SK-N-SH treated with all-trans-retinoic acid at 6 μM for 48 hours (cell line): ENCODE measurements around the gene GPC5.
A peak's percentile ranks its signal among the peaks of the same experiment; 100 is the strongest.

ENCODE experiments used
- ATAC-seq: fragments of 200-7000 bp; cut with Tn5 transposase; 3 replicates; pipeline ENCODE4 v1.9.1; 2020; ENCODE audit warnings: mild to moderate bottlenecking, moderate library complexity
- ARNTL ChIP-seq: fragments of 450-650 bp; formaldehyde crosslinking; IDR thresholded peaks from 2 replicates; pipeline ENCODE4 v1.5.0; 2020; ENCODE audit warnings: low read depth, mild to moderate bottlenecking, moderate library complexity, borderline replicate concordance
- CSDC2 ChIP-seq: fragments of 250-450 bp; sonication (Bioruptor Pico); IDR thresholded peaks from 2 replicates; pipeline ENCODE4 v1.5.0; 2020; ENCODE audit warnings: mild to moderate bottlenecking, moderate library complexity
- ESRRG ChIP-seq: fragments of 250-450 bp; sonication (Bioruptor Pico); IDR thresholded peaks from 2 replicates; pipeline ENCODE4 v1.6.1; 2021; ENCODE audit warnings: mild to moderate bottlenecking
- GLIS3 ChIP-seq: fragments of 250-450 bp; sonication (Bioruptor Pico); IDR thresholded peaks from 2 replicates; pipeline ENCODE4 v1.5.0; 2020; ENCODE audit warnings: mild to moderate bottlenecking, moderate library complexity
- ISL1 ChIP-seq: fragments of 250-450 bp; sonication (Bioruptor Pico); IDR thresholded peaks from 2 replicates; pipeline ENCODE4 v2.1.2; 2022; ENCODE audit warnings: mild to moderate bottlenecking, moderate library complexity
- OSR1 ChIP-seq: fragments of 250-450 bp; sonication (Bioruptor Pico); IDR thresholded peaks from 2 replicates; pipeline ENCODE4 v1.8.0; 2022; ENCODE audit warnings: moderate library complexity, mild to moderate bottlenecking, inconsistent platforms
- PPARA ChIP-seq: fragments of 250-450 bp; sonication (Bioruptor Pico); IDR thresholded peaks from 2 replicates; pipeline ENCODE4 v1.5.0; 2020; ENCODE audit warnings: mild to moderate bottlenecking, borderline replicate concordance
- RARB ChIP-seq: fragments of 250-450 bp; sonication (Bioruptor Pico); IDR thresholded peaks from 2 replicates; pipeline ENCODE4 v1.8.0; 2021; ENCODE audit warnings: mild to moderate bottlenecking, moderate library complexity
- SNAI2 ChIP-seq: fragments of 250-450 bp; sonication (Bioruptor Pico); IDR thresholded peaks from 2 replicates; pipeline ENCODE4 v1.5.0; 2020; ENCODE audit warnings: mild to moderate bottlenecking, moderate library complexity
- TCF4 ChIP-seq: fragments of 250-450 bp; sonication (Bioruptor Pico); IDR thresholded peaks from 2 replicates; pipeline ENCODE4 v1.8.0; 2021; ENCODE audit warnings: mild to moderate bottlenecking, moderate library complexity, borderline replicate concordance
- TOX ChIP-seq: fragments of 250-450 bp; sonication (Bioruptor Pico); IDR thresholded peaks from 2 replicates; pipeline ENCODE4 v1.8.0; 2021; ENCODE audit warnings: mild to moderate bottlenecking, moderate library complexity, borderline replicate concordance
- ZC3H10 ChIP-seq: fragments of 250-450 bp; sonication (Bioruptor Pico); IDR thresholded peaks from 2 replicates; pipeline ENCODE4 v1.5.1; 2021; ENCODE audit warnings: mild to moderate bottlenecking, moderate library complexity
- ZFP3 ChIP-seq: fragments of 250-450 bp; sonication (Bioruptor Pico); IDR thresholded peaks from 2 replicates; pipeline ENCODE4 v1.5.0; 2020; ENCODE audit warnings: mild to moderate bottlenecking, moderate library complexity
- ZNF70 ChIP-seq: fragments of 450-650 bp; formaldehyde crosslinking; IDR thresholded peaks from 2 replicates; pipeline ENCODE4 v1.5.0; 2020; ENCODE audit warnings: mild to moderate bottlenecking, moderate library complexity
- ZNF8 ChIP-seq: fragments of 450-650 bp; formaldehyde crosslinking; IDR thresholded peaks from 2 replicates; pipeline ENCODE4 v1.5.0; 2020; ENCODE audit warnings: mild to moderate bottlenecking, moderate library complexity
- TF ChIP-seq, protein P1 (sequence below): fragments of 250-450 bp; sonication (Bioruptor Pico); IDR thresholded peaks from 2 replicates; pipeline ENCODE4 v1.8.0; 2020; ENCODE audit warnings: mild to moderate bottlenecking, moderate library complexity, borderline replicate concordance
- TF ChIP-seq, protein P2 (sequence below): fragments of 250-450 bp; sonication (Bioruptor Pico); IDR thresholded peaks from 2 replicates; pipeline ENCODE4 v1.5.0; 2020; ENCODE audit warnings: mild to moderate bottlenecking, moderate library complexity
- TF ChIP-seq, protein P3 (sequence below): fragments of 250-450 bp; sonication (Bioruptor Pico); IDR thresholded peaks from 2 replicates; pipeline ENCODE4 v1.5.1; 2021; ENCODE audit warnings: mild to moderate bottlenecking, moderate library complexity
- TF ChIP-seq, protein P4 (sequence below): fragments of 250-450 bp; sonication (Bioruptor Pico); IDR thresholded peaks from 2 replicates; pipeline ENCODE4 v1.5.1; 2020; ENCODE audit warnings: low read depth, mild to moderate bottlenecking, moderate library complexity
- TF ChIP-seq, protein P5 (sequence below): fragments of 250-450 bp; sonication (Bioruptor Pico); IDR thresholded peaks from 2 replicates; pipeline ENCODE4 v1.8.0; 2021; ENCODE audit warnings: low read depth, mild to moderate bottlenecking, moderate library complexity, borderline replicate concordance

GPC5 gene

DNA sequence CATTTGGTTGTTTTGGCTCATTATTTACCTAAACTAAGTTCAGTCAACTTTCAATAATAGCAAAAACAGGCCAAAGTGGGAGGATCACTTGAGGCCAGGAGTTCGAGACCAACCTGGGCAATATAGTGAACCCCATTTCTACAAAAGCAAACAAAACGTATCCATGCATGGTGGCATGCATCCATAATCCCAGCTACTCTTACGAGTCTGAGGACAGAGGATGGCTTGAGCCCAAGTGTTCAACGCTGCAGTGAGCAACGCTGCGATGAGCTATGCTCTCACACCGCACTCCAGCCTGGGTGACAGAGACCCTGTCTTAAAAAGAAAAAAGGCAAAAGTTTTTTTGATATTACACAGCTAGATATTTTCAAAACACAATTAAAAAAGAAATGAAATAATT, 1258.2 kb downstream of the GPC5 start:
- TF ChIP-seq, protein P1, sequence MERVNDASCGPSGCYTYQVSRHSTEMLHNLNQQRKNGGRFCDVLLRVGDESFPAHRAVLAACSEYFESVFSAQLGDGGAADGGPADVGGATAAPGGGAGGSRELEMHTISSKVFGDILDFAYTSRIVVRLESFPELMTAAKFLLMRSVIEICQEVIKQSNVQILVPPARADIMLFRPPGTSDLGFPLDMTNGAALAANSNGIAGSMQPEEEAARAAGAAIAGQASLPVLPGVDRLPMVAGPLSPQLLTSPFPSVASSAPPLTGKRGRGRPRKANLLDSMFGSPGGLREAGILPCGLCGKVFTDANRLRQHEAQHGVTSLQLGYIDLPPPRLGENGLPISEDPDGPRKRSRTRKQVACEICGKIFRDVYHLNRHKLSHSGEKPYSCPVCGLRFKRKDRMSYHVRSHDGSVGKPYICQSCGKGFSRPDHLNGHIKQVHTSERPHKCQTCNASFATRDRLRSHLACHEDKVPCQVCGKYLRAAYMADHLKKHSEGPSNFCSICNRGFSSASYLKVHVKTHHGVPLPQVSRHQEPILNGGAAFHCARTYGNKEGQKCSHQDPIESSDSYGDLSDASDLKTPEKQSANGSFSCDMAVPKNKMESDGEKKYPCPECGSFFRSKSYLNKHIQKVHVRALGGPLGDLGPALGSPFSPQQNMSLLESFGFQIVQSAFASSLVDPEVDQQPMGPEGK (CRISPR knock-in tag): no peak
- TF ChIP-seq ESRRG: no peak
- no peak for TF ChIP-seq ARNTL (CRISPR knock-in tag)
- TF ChIP-seq TOX (CRISPR knock-in tag): no peak
- no peak for TF ChIP-seq RARB (CRISPR knock-in tag)
- no peak for TF ChIP-seq ZNF70 (CRISPR knock-in tag)
- no peak for TF ChIP-seq ISL1 (CRISPR knock-in tag)
- no peak for TF ChIP-seq CSDC2 (CRISPR knock-in tag)
- TF ChIP-seq SNAI2 (CRISPR knock-in tag): no peak
- TF ChIP-seq, protein P2, sequence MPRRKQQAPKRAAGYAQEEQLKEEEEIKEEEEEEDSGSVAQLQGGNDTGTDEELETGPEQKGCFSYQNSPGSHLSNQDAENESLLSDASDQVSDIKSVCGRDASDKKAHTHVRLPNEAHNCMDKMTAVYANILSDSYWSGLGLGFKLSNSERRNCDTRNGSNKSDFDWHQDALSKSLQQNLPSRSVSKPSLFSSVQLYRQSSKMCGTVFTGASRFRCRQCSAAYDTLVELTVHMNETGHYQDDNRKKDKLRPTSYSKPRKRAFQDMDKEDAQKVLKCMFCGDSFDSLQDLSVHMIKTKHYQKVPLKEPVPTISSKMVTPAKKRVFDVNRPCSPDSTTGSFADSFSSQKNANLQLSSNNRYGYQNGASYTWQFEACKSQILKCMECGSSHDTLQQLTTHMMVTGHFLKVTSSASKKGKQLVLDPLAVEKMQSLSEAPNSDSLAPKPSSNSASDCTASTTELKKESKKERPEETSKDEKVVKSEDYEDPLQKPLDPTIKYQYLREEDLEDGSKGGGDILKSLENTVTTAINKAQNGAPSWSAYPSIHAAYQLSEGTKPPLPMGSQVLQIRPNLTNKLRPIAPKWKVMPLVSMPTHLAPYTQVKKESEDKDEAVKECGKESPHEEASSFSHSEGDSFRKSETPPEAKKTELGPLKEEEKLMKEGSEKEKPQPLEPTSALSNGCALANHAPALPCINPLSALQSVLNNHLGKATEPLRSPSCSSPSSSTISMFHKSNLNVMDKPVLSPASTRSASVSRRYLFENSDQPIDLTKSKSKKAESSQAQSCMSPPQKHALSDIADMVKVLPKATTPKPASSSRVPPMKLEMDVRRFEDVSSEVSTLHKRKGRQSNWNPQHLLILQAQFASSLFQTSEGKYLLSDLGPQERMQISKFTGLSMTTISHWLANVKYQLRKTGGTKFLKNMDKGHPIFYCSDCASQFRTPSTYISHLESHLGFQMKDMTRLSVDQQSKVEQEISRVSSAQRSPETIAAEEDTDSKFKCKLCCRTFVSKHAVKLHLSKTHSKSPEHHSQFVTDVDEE (CRISPR knock-in tag): no peak
- no peak for TF ChIP-seq ZC3H10 (CRISPR knock-in tag)
- TF ChIP-seq, protein P3, sequence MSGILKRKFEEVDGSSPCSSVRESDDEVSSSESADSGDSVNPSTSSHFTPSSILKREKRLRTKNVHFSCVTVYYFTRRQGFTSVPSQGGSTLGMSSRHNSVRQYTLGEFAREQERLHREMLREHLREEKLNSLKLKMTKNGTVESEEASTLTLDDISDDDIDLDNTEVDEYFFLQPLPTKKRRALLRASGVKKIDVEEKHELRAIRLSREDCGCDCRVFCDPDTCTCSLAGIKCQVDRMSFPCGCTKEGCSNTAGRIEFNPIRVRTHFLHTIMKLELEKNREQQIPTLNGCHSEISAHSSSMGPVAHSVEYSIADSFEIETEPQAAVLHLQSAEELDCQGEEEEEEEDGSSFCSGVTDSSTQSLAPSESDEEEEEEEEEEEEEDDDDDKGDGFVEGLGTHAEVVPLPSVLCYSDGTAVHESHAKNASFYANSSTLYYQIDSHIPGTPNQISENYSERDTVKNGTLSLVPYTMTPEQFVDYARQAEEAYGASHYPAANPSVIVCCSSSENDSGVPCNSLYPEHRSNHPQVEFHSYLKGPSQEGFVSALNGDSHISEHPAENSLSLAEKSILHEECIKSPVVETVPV (CRISPR knock-in tag): no peak
- no peak for ATAC-seq

DNA sequence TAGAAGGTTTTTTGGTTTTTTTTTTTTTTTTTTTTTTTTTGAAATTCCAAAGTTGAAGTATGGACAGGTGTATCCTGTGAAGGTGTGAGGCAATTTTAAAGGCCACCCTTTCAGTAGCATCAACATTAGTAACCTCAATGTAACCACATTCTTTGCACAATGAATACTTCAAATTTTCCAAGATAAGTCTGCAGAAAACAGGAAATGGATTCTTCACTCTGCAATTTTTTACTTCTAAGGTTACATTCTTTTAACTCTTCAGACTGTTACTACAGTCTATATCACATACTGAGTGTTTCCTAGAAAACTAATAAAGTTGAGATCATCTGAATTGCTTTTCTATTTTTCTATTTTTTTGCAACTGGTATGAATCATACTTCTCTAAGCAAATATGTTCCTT, 1259.1 kb downstream of the GPC5 start:
- peak; percentile 62 for ATAC-seq
- TF ChIP-seq ZNF8 (CRISPR knock-in tag): no peak
- no peak for TF ChIP-seq OSR1
- no peak for TF ChIP-seq RARB (CRISPR knock-in tag)
- TF ChIP-seq CSDC2 (CRISPR knock-in tag): no peak
- TF ChIP-seq, protein P4, sequence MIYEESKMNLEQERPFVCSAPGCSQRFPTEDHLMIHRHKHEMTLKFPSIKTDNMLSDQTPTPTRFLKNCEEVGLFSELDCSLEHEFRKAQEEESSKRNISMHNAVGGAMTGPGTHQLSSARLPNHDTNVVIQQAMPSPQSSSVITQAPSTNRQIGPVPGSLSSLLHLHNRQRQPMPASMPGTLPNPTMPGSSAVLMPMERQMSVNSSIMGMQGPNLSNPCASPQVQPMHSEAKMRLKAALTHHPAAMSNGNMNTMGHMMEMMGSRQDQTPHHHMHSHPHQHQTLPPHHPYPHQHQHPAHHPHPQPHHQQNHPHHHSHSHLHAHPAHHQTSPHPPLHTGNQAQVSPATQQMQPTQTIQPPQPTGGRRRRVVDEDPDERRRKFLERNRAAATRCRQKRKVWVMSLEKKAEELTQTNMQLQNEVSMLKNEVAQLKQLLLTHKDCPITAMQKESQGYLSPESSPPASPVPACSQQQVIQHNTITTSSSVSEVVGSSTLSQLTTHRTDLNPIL: no peak
- TF ChIP-seq ZNF70 (CRISPR knock-in tag): no peak
- TF ChIP-seq, protein P2 (CRISPR knock-in tag): no peak
- no peak for TF ChIP-seq TCF4 (CRISPR knock-in tag)
- TF ChIP-seq PPARA (CRISPR knock-in tag): no peak
- TF ChIP-seq, protein P3 (CRISPR knock-in tag): no peak
- no peak for TF ChIP-seq ZFP3 (CRISPR knock-in tag)
- TF ChIP-seq, protein P1 (CRISPR knock-in tag): no peak
- TF ChIP-seq ZC3H10 (CRISPR knock-in tag): no peak
- TF ChIP-seq, protein P5, sequence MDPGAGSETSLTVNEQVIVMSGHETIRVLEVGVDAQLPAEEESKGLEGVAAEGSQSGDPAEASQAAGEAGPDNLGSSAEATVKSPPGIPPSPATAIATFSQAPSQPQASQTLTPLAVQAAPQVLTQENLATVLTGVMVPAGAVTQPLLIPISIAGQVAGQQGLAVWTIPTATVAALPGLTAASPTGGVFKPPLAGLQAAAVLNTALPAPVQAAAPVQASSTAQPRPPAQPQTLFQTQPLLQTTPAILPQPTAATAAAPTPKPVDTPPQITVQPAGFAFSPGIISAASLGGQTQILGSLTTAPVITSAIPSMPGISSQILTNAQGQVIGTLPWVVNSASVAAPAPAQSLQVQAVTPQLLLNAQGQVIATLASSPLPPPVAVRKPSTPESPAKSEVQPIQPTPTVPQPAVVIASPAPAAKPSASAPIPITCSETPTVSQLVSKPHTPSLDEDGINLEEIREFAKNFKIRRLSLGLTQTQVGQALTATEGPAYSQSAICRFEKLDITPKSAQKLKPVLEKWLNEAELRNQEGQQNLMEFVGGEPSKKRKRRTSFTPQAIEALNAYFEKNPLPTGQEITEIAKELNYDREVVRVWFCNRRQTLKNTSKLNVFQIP (CRISPR knock-in tag): no peak
- TF ChIP-seq ISL1 (CRISPR knock-in tag): no peak
- TF ChIP-seq GLIS3 (CRISPR knock-in tag): no peak
